Fibroblast of villous mesenchyme (primary cell): Measurements from ENCODE around the gene PLAC1. TPM values are rescaled to one million over a fixed set of nuclear protein-coding genes. Genes with fewer than 3 reads are reported as not detected.

Experiments
- DNase-seq: peaks from one replicate; pipeline ENCODE4 v3.0.0-alpha.2; 2010; ENCODE audit warnings: low read depth
- H3K4me3 ChIP-seq: 2 replicates; pipeline ENCODE4 v1.5.1; 2011; ENCODE audit warnings: low read depth, mild to moderate bottlenecking, low read length
- total RNA-seq: library from RNA; depleted of rRNA; stranded (reverse); fragments of >200 nt; gene quantifications from 2 replicates; pipeline ENCODE4 v1.2.3, GENCODE V29; 2012
- TF ChIP-seq, protein P1 (sequence below): IDR thresholded peaks from 2 replicates; pipeline ENCODE4 v1.5.1; 2012; ENCODE audit warnings: low read depth, mild to moderate bottlenecking, low read length; ENCODE audit not compliant: insufficient read depth

The PLAC1 gene
- total RNA-seq, 1 donor, result 0.43 TPM

DNA sequence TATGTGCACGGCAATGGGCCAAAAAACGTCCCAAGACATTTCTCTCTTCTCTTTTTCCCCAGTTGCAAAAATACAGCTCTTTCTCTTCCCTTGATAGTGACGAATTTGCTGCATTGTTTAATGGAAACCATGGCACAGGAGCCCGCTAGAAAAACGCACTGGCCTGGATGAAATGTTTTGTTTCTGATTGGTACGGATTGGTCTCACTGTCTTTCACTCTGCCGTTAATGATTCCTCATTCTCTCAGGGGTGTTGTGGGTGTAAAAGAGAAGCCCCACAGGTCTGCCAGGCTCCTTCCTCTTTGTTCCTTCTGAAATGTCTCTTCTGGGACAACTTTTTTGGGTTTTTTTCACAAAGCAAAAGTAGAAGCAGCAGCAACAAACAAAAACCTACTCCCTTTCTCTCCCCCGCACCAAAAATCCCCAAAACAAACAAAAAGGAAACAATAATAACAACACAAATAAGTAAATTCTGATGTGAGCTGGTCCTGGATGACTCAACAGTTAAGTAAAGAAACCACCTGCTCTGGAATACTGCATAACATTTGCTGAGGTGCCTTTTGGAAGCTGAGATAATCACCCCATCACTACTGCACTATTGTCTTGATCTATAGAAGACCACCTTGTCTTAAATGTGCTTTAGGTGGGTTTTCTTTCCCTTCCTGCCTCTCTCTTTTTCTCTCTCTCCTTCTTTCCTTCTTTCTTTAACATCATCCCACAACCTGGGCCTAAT is 89.8 kb downstream of the PLAC1 start:
- TF ChIP-seq, protein P1, sequence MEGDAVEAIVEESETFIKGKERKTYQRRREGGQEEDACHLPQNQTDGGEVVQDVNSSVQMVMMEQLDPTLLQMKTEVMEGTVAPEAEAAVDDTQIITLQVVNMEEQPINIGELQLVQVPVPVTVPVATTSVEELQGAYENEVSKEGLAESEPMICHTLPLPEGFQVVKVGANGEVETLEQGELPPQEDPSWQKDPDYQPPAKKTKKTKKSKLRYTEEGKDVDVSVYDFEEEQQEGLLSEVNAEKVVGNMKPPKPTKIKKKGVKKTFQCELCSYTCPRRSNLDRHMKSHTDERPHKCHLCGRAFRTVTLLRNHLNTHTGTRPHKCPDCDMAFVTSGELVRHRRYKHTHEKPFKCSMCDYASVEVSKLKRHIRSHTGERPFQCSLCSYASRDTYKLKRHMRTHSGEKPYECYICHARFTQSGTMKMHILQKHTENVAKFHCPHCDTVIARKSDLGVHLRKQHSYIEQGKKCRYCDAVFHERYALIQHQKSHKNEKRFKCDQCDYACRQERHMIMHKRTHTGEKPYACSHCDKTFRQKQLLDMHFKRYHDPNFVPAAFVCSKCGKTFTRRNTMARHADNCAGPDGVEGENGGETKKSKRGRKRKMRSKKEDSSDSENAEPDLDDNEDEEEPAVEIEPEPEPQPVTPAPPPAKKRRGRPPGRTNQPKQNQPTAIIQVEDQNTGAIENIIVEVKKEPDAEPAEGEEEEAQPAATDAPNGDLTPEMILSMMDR, result no peak
- no peak for DNase-seq
- H3K4me3 ChIP-seq, result no peak overlapping the region

DNA sequence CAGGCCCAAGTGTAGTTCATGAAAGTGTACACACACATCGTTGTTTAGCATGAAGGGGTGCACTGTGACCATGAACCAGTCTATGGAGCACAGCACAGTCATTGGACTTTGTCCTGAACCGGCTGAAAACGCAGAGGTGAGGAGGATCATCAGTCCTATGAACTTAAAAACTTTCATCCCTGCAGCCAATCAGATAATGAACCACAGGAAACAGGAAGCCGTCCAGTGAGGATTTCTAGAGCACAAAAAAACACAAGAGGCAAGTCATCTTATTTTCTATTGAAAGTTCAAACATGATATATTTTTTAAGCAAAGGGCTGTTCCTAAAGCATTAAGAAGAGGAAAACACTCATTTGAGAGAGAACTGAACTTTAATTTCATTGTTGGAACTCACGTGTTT is 91.8 kb downstream of the PLAC1 start:
- H3K4me3 ChIP-seq, result no peak overlapping the region
- TF ChIP-seq, protein P1, result no peak
- DNase-seq, result no peak

DNA sequence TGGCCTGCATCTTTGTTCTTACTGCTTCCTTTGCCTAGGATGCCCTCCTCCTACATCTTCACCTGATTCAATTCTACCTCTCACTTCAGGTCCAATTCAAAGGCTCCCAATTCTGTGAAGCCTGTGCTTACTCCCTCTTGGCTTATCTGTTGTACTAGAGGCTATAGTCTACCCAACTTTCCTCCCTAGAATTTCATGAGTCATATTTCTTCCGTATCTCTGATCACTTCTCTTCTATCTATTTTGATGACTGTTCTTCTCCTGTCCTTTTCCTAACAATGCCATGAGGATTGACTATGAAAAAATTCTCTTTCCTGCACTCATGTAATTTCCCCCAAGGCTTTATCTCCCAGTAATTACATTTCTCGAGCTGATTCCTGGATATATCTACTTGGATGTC is 96.3 kb downstream of the PLAC1 start:
- no peak overlapping the region for H3K4me3 ChIP-seq
- TF ChIP-seq, protein P1, result no peak
- no peak for DNase-seq

DNA sequence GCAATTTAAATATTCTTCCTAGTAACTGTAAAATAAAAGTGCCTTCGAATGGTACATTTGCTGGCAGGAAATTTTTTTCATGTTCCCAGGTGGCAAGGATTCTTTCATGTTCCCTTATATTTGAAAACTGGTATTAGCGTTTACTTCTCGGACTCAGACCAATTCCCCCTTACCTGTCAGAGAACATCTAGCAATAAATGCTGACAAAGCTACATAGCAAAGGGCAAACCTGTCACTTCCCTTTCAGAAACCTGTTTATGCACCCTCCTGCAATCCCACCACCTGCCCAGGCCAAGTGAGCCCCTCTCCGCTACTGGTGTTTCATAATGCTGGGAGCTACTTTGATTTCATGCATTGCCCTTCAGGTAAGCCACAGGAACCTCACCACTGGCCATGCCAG is 100.1 kb downstream of the PLAC1 start:
- DNase-seq, result no peak
- no peak overlapping the region for H3K4me3 ChIP-seq
- TF ChIP-seq, protein P1, result no peak

DNA sequence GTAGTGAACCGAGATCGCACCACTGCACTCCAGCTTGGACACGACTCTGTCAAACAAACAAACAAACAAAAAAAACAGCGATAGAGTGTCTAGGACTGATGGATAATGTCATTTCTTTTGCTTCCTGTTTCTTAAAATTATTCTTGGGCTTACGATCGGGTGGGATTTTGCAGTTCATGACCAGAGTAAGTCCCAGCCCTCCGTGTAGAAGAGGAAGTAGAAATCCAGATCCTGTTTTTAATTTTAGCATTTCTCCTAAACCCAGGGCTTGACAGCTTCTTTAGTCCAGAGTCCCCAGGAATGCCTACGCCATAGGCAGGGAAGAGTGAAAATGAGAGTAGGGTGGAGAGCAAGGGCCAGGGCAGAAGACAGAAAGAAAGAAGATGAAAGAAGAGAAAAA is 104.0 kb downstream of the PLAC1 start:
- TF ChIP-seq, protein P1, result no peak
- no peak for DNase-seq
- H3K4me3 ChIP-seq, result no peak overlapping the region

DNA sequence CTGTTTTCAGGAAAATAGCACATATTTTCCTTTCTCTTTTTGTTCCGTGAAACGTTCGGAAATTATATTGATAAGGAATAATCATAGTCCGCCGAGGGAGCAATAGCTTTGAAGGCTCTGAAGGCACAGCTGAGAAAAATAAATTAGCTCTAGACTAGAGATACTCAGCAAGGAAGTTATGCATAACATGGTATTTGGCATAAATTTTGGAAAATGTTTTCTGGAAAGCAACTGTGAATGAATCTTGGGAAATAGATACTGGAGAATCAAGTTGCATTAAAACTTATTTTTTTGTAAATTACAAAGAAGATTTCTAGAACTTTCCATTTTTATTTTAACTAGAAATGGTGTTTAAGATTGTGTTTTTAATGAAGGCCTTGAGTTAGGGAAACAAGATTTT is 105.9 kb downstream of the PLAC1 start:
- no peak overlapping the region for H3K4me3 ChIP-seq
- TF ChIP-seq, protein P1, result no peak
- DNase-seq, result no peak

DNA sequence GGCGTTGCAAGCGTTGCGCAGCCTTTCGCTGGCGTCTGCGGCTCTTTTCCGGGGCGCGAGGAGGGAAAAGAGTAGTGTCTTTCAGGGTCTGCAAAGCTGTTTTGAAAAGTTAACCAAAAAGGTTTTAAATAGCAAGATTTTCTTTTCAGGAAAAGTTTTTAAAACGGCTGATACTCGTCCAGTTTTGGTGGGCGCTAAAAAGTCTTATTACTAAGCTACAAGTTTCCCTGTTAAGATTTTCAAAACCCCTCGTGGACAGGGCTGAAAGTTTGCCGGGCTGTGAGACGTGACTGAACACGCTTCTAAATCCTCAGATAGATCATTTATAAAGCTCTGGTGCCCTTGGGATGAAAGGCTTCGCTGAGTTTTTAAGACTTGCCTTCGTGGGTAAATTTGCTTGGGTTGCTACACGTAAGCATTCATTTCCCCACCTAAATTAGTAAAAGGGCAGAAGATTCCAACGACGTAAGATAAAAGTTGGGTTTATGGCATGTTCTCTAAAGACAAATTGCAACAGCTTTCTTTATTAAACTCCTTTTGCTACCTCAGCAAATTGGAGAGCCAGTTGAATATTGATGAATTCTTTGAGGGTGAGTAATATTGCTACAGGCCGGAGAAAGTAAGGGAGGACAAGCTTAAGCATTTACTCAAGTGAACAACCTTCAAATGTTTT is 106.8 kb downstream of the PLAC1 start:
- peak; percentile 85 for DNase-seq
- TF ChIP-seq, protein P1, result no peak
- H3K4me3 ChIP-seq, result peak overlapping the region; percentile 52
